Measurements from ENCODE around the gene EPHB3. TPM values are rescaled to one million over a fixed set of nuclear protein-coding genes. Genes with fewer than 3 reads are reported as not detected.

Gene EPHB3
- total and polyA plus RNA-seq, 10 of the 15 experiments (the other 5 are each of a cell fraction or from before 2014, with no cell fraction given): 0.09 TPM; not detected in 9

- H3K27me3 ChIP-seq (replicated peaks in 1 of 2; ENCODE audit: control insufficient read depth in 2 of 2, insufficient read depth in 2 of 2, low read length in 1 of 2): peaks cover 3 to 4% of the 10 kb centered on the region in 2 experiments; a peak in 3 of 4 replicates
- no peaks in the 10 kb centered on the region for H4K20me1 ChIP-seq (ENCODE audit: control insufficient read depth, insufficient read depth)
- H2AFZ ChIP-seq (ENCODE audit: control insufficient read depth, low read depth, low read length): no peak overlapping the region
- no peak overlapping the region for H3K4me3 ChIP-seq
- 29% methylated on average over 4 of the region's 4 CpGs for whole genome bisulfite sequencing (ENCODE audit: insufficient coverage, insufficient replicate concordance, low lambda C conversion rate, missing lambda C conversion rate)
- no peak overlapping the region for H3K9ac ChIP-seq (ENCODE audit: control insufficient read depth, insufficient read depth, low read length)
- TF ChIP-seq NBN (IDR thresholded peaks at IDR 0.05) (no peak), CBFB (IDR thresholded peaks at IDR 0.05; ENCODE audit: low read depth) (no peak), NFYB (IDR thresholded peaks at IDR 0.05; ENCODE audit: insufficient read depth, low read depth, low read length) (no peak), NR2C2 (IDR thresholded peaks at IDR 0.05; ENCODE audit: borderline replicate concordance, control insufficient read depth, insufficient read length, low read depth) (no peak), ETV6 (conservative IDR thresholded peaks at IDR 0.05 in 1 of 2, IDR thresholded peaks at IDR 0.05 in 1 of 2; ENCODE audit: borderline replicate concordance in 1 of 2, low read depth in 1 of 2) (no peak), GABPA (IDR thresholded peaks at IDR 0.05; ENCODE audit: low read depth) (no peak), CHD2 (IDR thresholded peaks at IDR 0.05; ENCODE audit: borderline replicate concordance, low read depth, low read length) (no peak), ZNF24 (IDR thresholded peaks at IDR 0.05) (no peak), IRF4 (IDR thresholded peaks at IDR 0.05; ENCODE audit: low read depth, low read length) (no peak), HDAC2 (IDR thresholded peaks at IDR 0.05) (no peak), FOXM1 (IDR thresholded peaks at IDR 0.05; ENCODE audit: low read depth, low read length) (no peak), ZBTB40 (IDR thresholded peaks at IDR 0.05; ENCODE audit: borderline replicate concordance) (no peak), TBL1XR1 (IDR thresholded peaks at IDR 0.05; ENCODE audit: low read depth, low read length) (no peak), MTA3 (IDR thresholded peaks at IDR 0.05; ENCODE audit: borderline replicate concordance, low read length) (no peak), ZBTB4 (CRISPR knock-in tag; IDR thresholded peaks at IDR 0.05) (no peak), BCL11A (IDR thresholded peaks at IDR 0.05; ENCODE audit: low read depth, low read length) (no peak), PAX5 (IDR thresholded peaks at IDR 0.05; ENCODE audit: borderline replicate concordance, low read depth, low read length) (no peak)
- no peak for ATAC-seq
- FAIRE-seq: no peak
- H3K79me2 ChIP-seq (ENCODE audit: control insufficient read depth, insufficient read depth, low read length): no peaks in the 10 kb centered on the region
- RAD21 ChIA-PET (ENCODE audit: unreplicated experiment): no interaction called here
- H3K36me3 ChIP-seq (ENCODE audit: control insufficient read depth in 2 of 2, insufficient read depth in 2 of 2, low read length in 1 of 2): no peaks in the 10 kb centered on the region
- no peak overlapping the region for H3K27ac ChIP-seq (ENCODE audit: control insufficient read depth, insufficient read depth)
- intact Hi-C loops (cut with micrococcal nuclease; ENCODE audit: unreplicated experiment) (no loop called here), in situ Hi-C loops (cut with MboI) (no loop called here)
- no peak overlapping the region for H3K4me2 ChIP-seq (ENCODE audit: control insufficient read depth, insufficient read depth)
- POLR2A ChIA-PET: no interaction called here
- H3K9me3 ChIP-seq (replicated peaks; ENCODE audit: control insufficient read depth, insufficient read depth, low read length): no peaks in the 10 kb centered on the region
- BruUV-seq (replicated peaks): no TSS peak
- H3K4me1 ChIP-seq (ENCODE audit: control insufficient read depth, insufficient read depth, low read length): no peaks in the 10 kb centered on the region
- SMC1A ChIA-PET (ENCODE audit: uncharacterized antibody, unreplicated experiment): no interaction called here
- DNase-seq (ENCODE audit: low read depth, low spot score): no peak
- CTCF ChIA-PET: no interaction called here
Observed at GRCh38 chr3:184588776-184589175, 27.2 kb downstream of the EPHB3 start.

All from GM12878 (cell line).